ENCODE data around the gene DYNC2H1. TPM values are rescaled to one million over a fixed set of nuclear protein-coding genes. Genes with fewer than 3 reads are reported as not detected.
A peak's percentile ranks its signal among the peaks of the same experiment; 100 is the strongest.

Gene DYNC2H1
- total RNA-seq, 1 donor from 2014 or later: 61.1 TPM

DNA sequence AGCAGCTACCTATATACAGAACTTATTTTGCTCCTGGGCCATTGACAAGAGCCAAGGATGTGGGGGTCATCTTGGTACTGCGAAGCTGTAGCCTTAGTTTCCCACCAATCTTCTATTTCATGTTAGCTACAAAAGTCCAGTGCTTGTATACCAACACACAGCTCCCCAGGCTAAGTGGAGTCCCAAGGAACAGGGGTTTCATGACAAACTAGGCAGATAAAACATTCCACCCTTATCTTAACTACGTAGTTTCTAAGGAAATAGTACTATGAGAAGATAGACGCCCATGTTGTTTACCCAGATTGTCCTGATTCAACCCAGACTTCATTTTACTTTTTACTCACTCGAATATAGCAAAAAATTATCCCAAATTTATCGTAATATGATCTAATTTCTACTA is 218.5 kb downstream of the DYNC2H1 start:
- Histone ChIP-seq H3F3A (ENCODE audit: low read depth) (no peaks in the 10 kb centered on the region), H3K27me3 (no peaks in the 10 kb centered on the region), H3K4me3 (no peak overlapping the region), H3K27ac (no peak overlapping the region), H3K79me2 (ENCODE audit: low read depth) (no peaks in the 10 kb centered on the region), H3K4me1 (no peaks in the 10 kb centered on the region), H4K20me1 (ENCODE audit: low read depth) (no peaks in the 10 kb centered on the region), H3K9me3 (ENCODE audit: low read depth) (no peaks in the 10 kb centered on the region), H2AFZ (replicated peaks) (no peak overlapping the region), H3K9ac (no peak overlapping the region), H3K36me3 (no peaks in the 10 kb centered on the region), H3K4me2 (no peak overlapping the region)
- Mint-ChIP-seq H3K36me3 (peaks cover 29% of the 10 kb centered on the region), H3K27me3 (ENCODE audit: insufficient read depth, low read depth) (no peaks in the 10 kb centered on the region), H3K27ac (no peak overlapping the region), H3K4me3 (no peak overlapping the region), H3K4me1 (peaks cover 8% of the 10 kb centered on the region), H3K9me3 (no peaks in the 10 kb centered on the region)
- no peak for DNase-seq (ENCODE audit: low spot score)
- TF ChIP-seq EZH2 (IDR thresholded peaks at IDR 0.05): no peak
- TF ChIP-seq EZH2phosphoT487 (IDR thresholded peaks at IDR 0.05): no peak
- TF ChIP-seq, protein P1, sequence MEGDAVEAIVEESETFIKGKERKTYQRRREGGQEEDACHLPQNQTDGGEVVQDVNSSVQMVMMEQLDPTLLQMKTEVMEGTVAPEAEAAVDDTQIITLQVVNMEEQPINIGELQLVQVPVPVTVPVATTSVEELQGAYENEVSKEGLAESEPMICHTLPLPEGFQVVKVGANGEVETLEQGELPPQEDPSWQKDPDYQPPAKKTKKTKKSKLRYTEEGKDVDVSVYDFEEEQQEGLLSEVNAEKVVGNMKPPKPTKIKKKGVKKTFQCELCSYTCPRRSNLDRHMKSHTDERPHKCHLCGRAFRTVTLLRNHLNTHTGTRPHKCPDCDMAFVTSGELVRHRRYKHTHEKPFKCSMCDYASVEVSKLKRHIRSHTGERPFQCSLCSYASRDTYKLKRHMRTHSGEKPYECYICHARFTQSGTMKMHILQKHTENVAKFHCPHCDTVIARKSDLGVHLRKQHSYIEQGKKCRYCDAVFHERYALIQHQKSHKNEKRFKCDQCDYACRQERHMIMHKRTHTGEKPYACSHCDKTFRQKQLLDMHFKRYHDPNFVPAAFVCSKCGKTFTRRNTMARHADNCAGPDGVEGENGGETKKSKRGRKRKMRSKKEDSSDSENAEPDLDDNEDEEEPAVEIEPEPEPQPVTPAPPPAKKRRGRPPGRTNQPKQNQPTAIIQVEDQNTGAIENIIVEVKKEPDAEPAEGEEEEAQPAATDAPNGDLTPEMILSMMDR (IDR thresholded peaks at IDR 0.05): no peak

DNA sequence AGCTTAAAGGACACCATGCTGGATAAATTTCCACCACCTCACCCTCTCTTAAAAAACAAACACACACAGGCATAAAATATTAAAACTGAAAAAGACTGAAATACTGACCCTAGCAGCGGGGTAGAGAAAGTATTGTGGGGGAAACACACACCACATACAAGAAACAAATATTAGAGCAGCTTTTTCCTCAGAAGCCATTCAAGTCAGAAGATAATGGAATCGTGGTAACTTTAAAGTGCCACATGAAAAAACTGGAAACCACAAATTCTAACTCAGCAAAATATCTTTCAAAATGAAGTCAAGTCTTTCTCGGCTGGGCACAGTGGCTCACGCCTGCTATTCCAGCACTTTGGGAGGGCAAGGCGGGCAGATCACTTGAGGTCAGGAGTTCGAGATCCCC is 223.2 kb downstream of the DYNC2H1 start:
- Histone ChIP-seq H3K27ac (no peak overlapping the region), H3K4me3 (no peak overlapping the region), H3K36me3 (no peaks in the 10 kb centered on the region), H3K4me2 (no peak overlapping the region), H3K9ac (no peak overlapping the region), H4K20me1 (ENCODE audit: low read depth) (no peaks in the 10 kb centered on the region), H3K4me1 (no peaks in the 10 kb centered on the region), H3K9me3 (ENCODE audit: low read depth) (no peaks in the 10 kb centered on the region), H3K79me2 (ENCODE audit: low read depth) (no peaks in the 10 kb centered on the region), H3F3A (ENCODE audit: low read depth) (no peaks in the 10 kb centered on the region), H2AFZ (replicated peaks) (no peak overlapping the region), H3K27me3 (no peaks in the 10 kb centered on the region)
- Mint-ChIP-seq H3K36me3 (peaks cover 10% of the 10 kb centered on the region), H3K4me1 (peaks cover 2% of the 10 kb centered on the region), H3K27me3 (ENCODE audit: insufficient read depth, low read depth) (no peaks in the 10 kb centered on the region), H3K27ac (no peak overlapping the region), H3K9me3 (no peaks in the 10 kb centered on the region), H3K4me3 (no peak overlapping the region)
- DNase-seq (ENCODE audit: low spot score): no peak
- TF ChIP-seq EZH2phosphoT487 (IDR thresholded peaks at IDR 0.05) (no peak), EZH2 (IDR thresholded peaks at IDR 0.05) (no peak)
- TF ChIP-seq, protein P1 (IDR thresholded peaks at IDR 0.05): no peak

DNA sequence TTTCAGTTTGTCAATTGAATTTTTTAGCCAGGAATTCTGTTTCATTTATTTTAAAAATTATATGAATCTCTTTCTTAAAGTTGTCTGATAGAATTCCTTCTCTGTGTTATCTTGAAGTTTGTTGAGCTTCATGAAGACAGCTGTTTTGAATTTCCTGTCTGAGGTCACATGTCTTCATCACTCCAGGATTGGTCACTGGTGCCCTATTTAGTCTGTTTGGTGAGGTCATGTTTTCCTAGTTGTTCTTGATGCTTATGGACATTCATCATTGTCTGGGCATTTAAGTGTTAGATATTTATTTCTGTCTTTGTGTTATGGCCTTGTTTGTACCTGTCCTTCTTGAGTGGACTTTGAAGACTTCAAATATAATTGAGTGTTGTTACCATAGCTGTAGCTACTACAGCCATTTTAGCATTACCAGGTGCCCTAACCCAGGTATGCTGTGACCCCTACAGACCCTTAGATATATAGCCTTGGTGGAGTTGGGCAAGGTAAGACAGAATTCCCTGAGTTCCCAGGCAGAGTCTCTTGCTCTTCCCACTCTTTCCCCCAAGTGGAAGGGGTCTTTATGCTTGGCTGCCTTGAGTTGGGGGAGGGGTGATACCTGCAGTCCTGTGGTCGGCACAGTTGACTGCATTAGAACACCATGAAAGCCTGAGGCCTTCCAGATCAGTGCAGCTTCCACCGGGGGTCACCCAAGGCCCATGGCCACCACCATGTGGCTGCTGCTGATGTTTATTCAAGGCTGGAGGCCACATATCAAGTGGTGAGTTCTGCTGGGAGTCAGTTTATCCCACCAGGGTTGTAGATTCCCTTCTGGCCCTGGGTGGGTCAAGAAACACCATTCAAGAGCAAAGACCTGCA is 229.6 kb downstream of the DYNC2H1 start:
- H3K9me3 ChIP-seq (ENCODE audit: low read depth): no peaks in the 10 kb centered on the region
- H3K27ac ChIP-seq: no peak overlapping the region
- no peak overlapping the region for H3K4me3 Mint-ChIP-seq
- no peak overlapping the region for H3K9ac ChIP-seq
- H3K79me2 ChIP-seq (ENCODE audit: low read depth): no peaks in the 10 kb centered on the region
- no peak overlapping the region for H3K4me2 ChIP-seq
- H3F3A ChIP-seq (ENCODE audit: low read depth): no peaks in the 10 kb centered on the region
- no peaks in the 10 kb centered on the region for H3K36me3 ChIP-seq
- H3K4me1 ChIP-seq: no peaks in the 10 kb centered on the region
- peaks cover 9% of the 10 kb centered on the region for H3K36me3 Mint-ChIP-seq
- H3K4me1 Mint-ChIP-seq: no peaks in the 10 kb centered on the region
- no peaks in the 10 kb centered on the region for H3K27me3 ChIP-seq
- TF ChIP-seq EZH2 (IDR thresholded peaks at IDR 0.05): no peak
- TF ChIP-seq, protein P1 (IDR thresholded peaks at IDR 0.05): peak; percentile 40
- peak; percentile 44 for DNase-seq (ENCODE audit: low spot score)
- no peak overlapping the region for H3K27ac Mint-ChIP-seq
- no peaks in the 10 kb centered on the region for H3K9me3 Mint-ChIP-seq
- peaks cover 2% of the 10 kb centered on the region for H3K27me3 Mint-ChIP-seq (ENCODE audit: insufficient read depth, low read depth)
- no peak overlapping the region for H2AFZ ChIP-seq (replicated peaks)
- H4K20me1 ChIP-seq (ENCODE audit: low read depth): no peaks in the 10 kb centered on the region
- H3K4me3 ChIP-seq: no peak overlapping the region
